Natural killer cell (primary cell): ENCODE measurements around the gene MYO19. TPM values are rescaled to one million over a fixed set of nuclear protein-coding genes. Genes with fewer than 3 reads are reported as not detected.

Experiments used
- ATAC-seq, 3 donors: fragments of 150-1000 bp in 2 of 3; fragments of 200-7000 bp in 1 of 3; cut with Tn5 transposase; 1 replicate in 1 of 3; 2 replicates in 2 of 3; pipeline ENCODE4 v1.10.0; 2021; ENCODE audit warnings: mild to moderate bottlenecking in 2 of 3, moderate library complexity in 2 of 3
- DNase-seq, 2 donors: peaks; one replicate each; pipeline versions ENCODE4 v3.0.0 to v3.0.0-alpha.2; 2013 to 2021; ENCODE audit warnings: mixed read lengths in 1 of 2
- H3K27ac ChIP-seq: one replicate; pipeline ENCODE4 v1.5.1; 2013; ENCODE audit warnings: mild to moderate bottlenecking, low read length
- H3K27me3 ChIP-seq: one replicate; pipeline ENCODE4 v1.6.1; 2013; ENCODE audit warnings: low read length; ENCODE audit not compliant: control insufficient read depth, insufficient read depth
- H3K36me3 ChIP-seq: one replicate; pipeline ENCODE4 v1.6.1; 2013; ENCODE audit warnings: low read length; ENCODE audit not compliant: control insufficient read depth, insufficient read depth
- H3K4me1 ChIP-seq: one replicate; pipeline ENCODE4 v1.6.1; 2013; ENCODE audit warnings: low read length; ENCODE audit not compliant: control insufficient read depth, insufficient read depth
- H3K4me3 ChIP-seq: one replicate; pipeline ENCODE4 v1.5.1; 2013; ENCODE audit warnings: low read length
- H3K9me3 ChIP-seq: one replicate; pipeline ENCODE4 v1.6.1; 2013; ENCODE audit warnings: low read length; ENCODE audit not compliant: control insufficient read depth, insufficient read depth
- H3K27ac Mint-ChIP-seq, 2 donors: one replicate each; pipeline ENCODE4 v1.8.0; 2022; ENCODE audit warnings: mild to moderate bottlenecking in 2 of 2, mixed read lengths in 2 of 2, moderate library complexity in 1 of 2
- H3K27me3 Mint-ChIP-seq, 2 donors: one replicate each; pipeline ENCODE4 v1.8.0; 2022; ENCODE audit warnings: low read depth in 2 of 2, mixed read lengths in 2 of 2
- H3K36me3 Mint-ChIP-seq: one replicate; pipeline ENCODE4 v1.8.0; 2022; ENCODE audit warnings: mixed read lengths
- H3K4me1 Mint-ChIP-seq, 2 donors: one replicate each; pipeline ENCODE4 v1.8.0; 2022; ENCODE audit warnings: mixed read lengths in 2 of 2
- H3K4me3 Mint-ChIP-seq: one replicate; pipeline ENCODE4 v1.8.0; 2022; ENCODE audit warnings: mild to moderate bottlenecking, moderate library complexity, mixed read lengths
- H3K9me3 Mint-ChIP-seq, 2 donors: one replicate each; pipeline ENCODE4 v1.8.0; 2022; ENCODE audit warnings: mixed read lengths in 2 of 2
- CTCF ChIP-seq: fragments of 200-600 bp; IDR thresholded peaks from one replicate; pipeline ENCODE4 v1.8.0; 2022; ENCODE audit warnings: antibody characterized with exemption
- WGBS: methylation state at CpG from one replicate; pipeline ENCODE4 v1.1.7; 2013; ENCODE audit warnings: missing lambda C conversion rate; ENCODE audit not compliant: insufficient coverage; 5-methylcytosine and 5-hydroxymethylcytosine counted together
- intact Hi-C: fragments of 100-400 bp; cut with micrococcal nuclease; formaldehyde crosslinking; loops from one replicate; pipeline ENCODE4 v1.14.2; 2022
- total RNA-seq, 4 donors: library from RNA; stranded (reverse); fragments of 120-200 nt in 1 of 4; gene quantifications; one replicate each; pipeline versions ENCODE4 v1.2.3 to v1.2.4, GENCODE V29; 2013 to 2022

MYO19 gene
- total RNA-seq, 3 donors from 2014 or later (not counting 1 experiment from before 2014, with no cell fraction given) = 84.2 to 119 (median 104) TPM

- Mint-ChIP-seq H3K36me3 (no peaks in the 10 kb centered on the region), H3K4me3 (no peak overlapping the region), H3K27ac (no peak overlapping the region), H3K9me3 (no peaks in the 10 kb centered on the region), H3K27me3 (peaks cover 42 to 48% of the 10 kb centered on the region in 2 donors), H3K4me1 (no peaks in the 10 kb centered on the region)
- DNase-seq (no peak), ATAC-seq (no peak)
- Histone ChIP-seq H3K4me3 (no peak overlapping the region), H3K27ac (no peak overlapping the region), H3K36me3 (no peaks in the 10 kb centered on the region), H3K4me1 (no peaks in the 10 kb centered on the region), H3K27me3 (peaks cover 12% of the 10 kb centered on the region), H3K9me3 (no peaks in the 10 kb centered on the region)
- intact Hi-C loops = no loop called here
- WGBS = 62% methylated on average over 10 of the region's 10 CpGs
- TF ChIP-seq CTCF = no peak
Observed at GRCh38 chr17:36461330-36462110, 73.1 kb downstream of the MYO19 start.

- 64% methylated on average over 4 of the region's 5 CpGs for WGBS
- H3K27ac Mint-ChIP-seq = no peak overlapping the region
- no peak for ATAC-seq
- no peaks in the 10 kb centered on the region for H3K9me3 Mint-ChIP-seq
- Histone ChIP-seq H3K9me3 (no peaks in the 10 kb centered on the region), H3K4me1 (no peaks in the 10 kb centered on the region), H3K36me3 (no peaks in the 10 kb centered on the region), H3K27ac (no peak overlapping the region), H3K4me3 (no peak overlapping the region), H3K27me3 (peaks cover 8% of the 10 kb centered on the region)
- no peak for TF ChIP-seq CTCF
- no peak overlapping the region for H3K4me3 Mint-ChIP-seq
- no peaks in the 10 kb centered on the region for H3K36me3 Mint-ChIP-seq
- H3K27me3 Mint-ChIP-seq = peaks cover 37 to 41% of the 10 kb centered on the region in 2 donors
- H3K4me1 Mint-ChIP-seq = no peaks in the 10 kb centered on the region
- intact Hi-C loops = no loop called here
- no peak for DNase-seq
Observed at GRCh38 chr17:36460265-36460937, 74.3 kb downstream of the MYO19 start.

GRCh38 chr17:36459601-36460000, 75.1 kb downstream of the MYO19 start:
- Histone ChIP-seq H3K27ac (no peak overlapping the region), H3K9me3 (no peaks in the 10 kb centered on the region), H3K4me3 (no peak overlapping the region), H3K27me3 (peaks cover 8% of the 10 kb centered on the region), H3K4me1 (no peaks in the 10 kb centered on the region), H3K36me3 (no peaks in the 10 kb centered on the region)
- no peaks in the 10 kb centered on the region for H3K9me3 Mint-ChIP-seq
- ATAC-seq (no peak), DNase-seq (no peak)
- H3K27ac Mint-ChIP-seq = no peak overlapping the region
- peaks cover 30 to 34% of the 10 kb centered on the region in 2 donors for H3K27me3 Mint-ChIP-seq
- 75% methylated on average over 7 of the region's 7 CpGs for WGBS
- intact Hi-C loops = no loop called here
- H3K4me3 Mint-ChIP-seq = no peak overlapping the region
- H3K36me3 Mint-ChIP-seq = no peaks in the 10 kb centered on the region
- no peaks in the 10 kb centered on the region for H3K4me1 Mint-ChIP-seq
- TF ChIP-seq CTCF = no peak
